Measurements from ENCODE around the gene ZNF423.

The ZNF423 gene

DNA sequence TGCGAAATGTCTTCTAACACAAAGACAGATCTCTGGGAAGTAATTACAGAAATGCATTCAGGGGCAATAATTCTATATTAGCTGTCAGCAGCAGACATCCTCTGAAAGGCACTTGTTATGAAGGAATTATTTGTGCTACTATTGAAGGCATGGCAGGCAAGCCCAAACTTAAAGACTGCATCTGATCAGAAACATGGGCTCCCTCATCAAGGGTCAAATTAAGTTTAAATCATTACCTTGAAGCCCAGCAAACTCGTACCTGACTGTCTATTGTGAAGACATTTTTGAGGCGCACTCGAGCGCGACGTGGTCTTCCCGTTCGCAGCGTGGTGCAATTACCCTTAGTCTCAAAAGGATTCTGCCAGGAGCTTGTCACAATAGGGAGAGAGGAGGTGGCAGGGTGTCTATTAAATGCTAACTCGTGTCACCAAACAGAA is 110.6 kb downstream of the ZNF423 start:
- TF ChIP-seq, protein P1, sequence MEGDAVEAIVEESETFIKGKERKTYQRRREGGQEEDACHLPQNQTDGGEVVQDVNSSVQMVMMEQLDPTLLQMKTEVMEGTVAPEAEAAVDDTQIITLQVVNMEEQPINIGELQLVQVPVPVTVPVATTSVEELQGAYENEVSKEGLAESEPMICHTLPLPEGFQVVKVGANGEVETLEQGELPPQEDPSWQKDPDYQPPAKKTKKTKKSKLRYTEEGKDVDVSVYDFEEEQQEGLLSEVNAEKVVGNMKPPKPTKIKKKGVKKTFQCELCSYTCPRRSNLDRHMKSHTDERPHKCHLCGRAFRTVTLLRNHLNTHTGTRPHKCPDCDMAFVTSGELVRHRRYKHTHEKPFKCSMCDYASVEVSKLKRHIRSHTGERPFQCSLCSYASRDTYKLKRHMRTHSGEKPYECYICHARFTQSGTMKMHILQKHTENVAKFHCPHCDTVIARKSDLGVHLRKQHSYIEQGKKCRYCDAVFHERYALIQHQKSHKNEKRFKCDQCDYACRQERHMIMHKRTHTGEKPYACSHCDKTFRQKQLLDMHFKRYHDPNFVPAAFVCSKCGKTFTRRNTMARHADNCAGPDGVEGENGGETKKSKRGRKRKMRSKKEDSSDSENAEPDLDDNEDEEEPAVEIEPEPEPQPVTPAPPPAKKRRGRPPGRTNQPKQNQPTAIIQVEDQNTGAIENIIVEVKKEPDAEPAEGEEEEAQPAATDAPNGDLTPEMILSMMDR (IDR thresholded peaks at IDR 0.05; ENCODE audit: insufficient read depth, low read length, missing control alignments): no peak
- no peak overlapping the region for H3K4me3 ChIP-seq (ENCODE audit: low read depth, low read length)
- DNase-seq (ENCODE audit: low read depth, low spot score): no peak
- CTCF ChIA-PET: interaction anchor here (1.2 kb wide), 1 partner anchor 10 kb away, joined by 3 read pairs; no protein-coding TSS in a partner anchor
- POLR2A ChIA-PET: no interaction called here

DNA sequence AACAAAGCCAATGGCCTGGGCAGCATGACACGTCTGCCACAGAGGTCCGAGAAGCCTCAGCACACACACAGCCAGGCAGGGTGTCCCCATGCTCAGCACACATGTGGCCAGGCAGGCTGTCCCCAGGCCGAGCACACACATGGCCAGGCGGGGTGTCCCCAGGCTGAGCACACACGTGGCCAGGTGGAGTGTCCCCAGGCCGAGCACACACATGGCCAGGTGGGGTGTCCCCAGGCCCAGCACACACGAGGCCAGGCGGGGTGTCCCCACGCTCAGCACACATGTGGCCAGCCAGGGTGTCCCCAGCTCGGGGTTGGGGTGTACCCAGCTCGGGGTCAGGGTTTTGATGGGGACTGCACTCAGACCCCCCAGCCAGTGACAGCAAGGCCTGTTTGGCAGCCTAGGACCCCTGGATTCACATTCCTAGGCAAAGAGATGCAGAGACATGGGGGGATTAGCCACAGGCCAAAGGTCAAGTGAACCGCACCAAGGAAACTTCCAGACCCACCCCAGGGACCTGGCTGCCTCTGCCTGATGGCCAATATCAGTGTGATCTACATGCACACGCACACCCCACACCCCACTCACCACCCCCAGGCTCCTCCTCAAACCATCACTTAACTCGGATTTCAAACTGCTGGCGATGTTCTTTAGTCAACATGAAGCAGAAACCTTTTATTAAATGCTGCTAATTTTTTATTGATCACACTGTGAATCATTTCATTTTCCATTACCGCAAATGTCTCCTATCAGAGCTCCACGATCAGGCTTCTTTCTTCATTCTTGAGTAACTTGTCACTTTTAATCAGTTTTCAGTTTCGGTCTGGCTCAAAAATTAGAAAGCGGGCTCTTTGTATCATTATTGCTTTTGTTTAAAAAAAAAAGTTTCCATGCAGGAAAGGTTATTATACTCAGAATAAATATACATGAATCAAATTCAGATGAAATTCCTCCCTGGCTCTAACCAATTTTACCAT is 111.4 kb downstream of the ZNF423 start:
- TF ChIP-seq, protein P1 (IDR thresholded peaks at IDR 0.05; ENCODE audit: insufficient read depth, low read length, missing control alignments): no peak
- CTCF ChIA-PET: no interaction called here

DNA sequence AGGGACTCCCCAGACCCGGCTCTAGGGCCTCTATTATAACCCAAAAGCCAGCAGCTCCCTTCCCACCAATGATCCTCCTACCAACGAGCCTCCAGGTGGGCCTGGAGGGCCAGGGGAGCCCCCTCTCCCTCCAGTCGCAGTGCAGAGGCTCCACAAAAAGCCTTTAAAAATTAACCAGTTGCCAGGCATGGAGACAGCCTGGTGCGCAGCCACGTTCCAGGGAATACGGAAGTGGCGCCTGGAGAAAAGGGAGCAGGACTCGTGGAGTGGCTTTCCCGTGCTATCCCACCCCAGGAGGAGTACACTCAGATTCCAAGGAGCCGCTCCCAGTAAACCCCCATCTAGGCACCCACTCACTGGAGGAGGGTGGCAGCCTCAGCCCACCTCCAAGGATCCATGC is 112.3 kb downstream of the ZNF423 start:
- no peak overlapping the region for H3K4me3 ChIP-seq (ENCODE audit: low read depth, low read length)
- POLR2A ChIA-PET: no interaction called here
- DNase-seq (ENCODE audit: low read depth, low spot score): no peak
- TF ChIP-seq, protein P1 (IDR thresholded peaks at IDR 0.05; ENCODE audit: insufficient read depth, low read length, missing control alignments): no peak
- CTCF ChIA-PET: no interaction called here

More for the DNA sequence above, 111.4 kb downstream of the ZNF423 start:
- no peak overlapping the region for H3K4me3 ChIP-seq (ENCODE audit: low read depth, low read length)
- POLR2A ChIA-PET: no interaction called here
- DNase-seq (ENCODE audit: low read depth, low spot score): no peak

DNA sequence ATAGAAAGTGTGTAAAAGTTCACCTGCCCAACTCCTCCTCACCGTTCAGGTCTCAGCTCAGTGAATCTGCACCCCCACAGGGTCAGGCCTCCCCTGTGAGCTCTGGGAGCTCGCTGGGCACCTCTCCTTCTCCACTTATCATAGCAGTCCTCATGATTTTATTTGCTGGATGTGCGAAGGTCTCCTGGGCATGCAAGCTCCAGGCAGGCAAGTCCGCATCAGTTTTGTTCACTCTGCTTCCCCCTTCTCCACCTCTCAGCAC is 112.8 kb downstream of the ZNF423 start:
- TF ChIP-seq, protein P1 (IDR thresholded peaks at IDR 0.05; ENCODE audit: insufficient read depth, low read length, missing control alignments): no peak
- CTCF ChIA-PET: no interaction called here
- DNase-seq (ENCODE audit: low read depth, low spot score): no peak
- POLR2A ChIA-PET: no interaction called here
- no peak overlapping the region for H3K4me3 ChIP-seq (ENCODE audit: low read depth, low read length)

DNA sequence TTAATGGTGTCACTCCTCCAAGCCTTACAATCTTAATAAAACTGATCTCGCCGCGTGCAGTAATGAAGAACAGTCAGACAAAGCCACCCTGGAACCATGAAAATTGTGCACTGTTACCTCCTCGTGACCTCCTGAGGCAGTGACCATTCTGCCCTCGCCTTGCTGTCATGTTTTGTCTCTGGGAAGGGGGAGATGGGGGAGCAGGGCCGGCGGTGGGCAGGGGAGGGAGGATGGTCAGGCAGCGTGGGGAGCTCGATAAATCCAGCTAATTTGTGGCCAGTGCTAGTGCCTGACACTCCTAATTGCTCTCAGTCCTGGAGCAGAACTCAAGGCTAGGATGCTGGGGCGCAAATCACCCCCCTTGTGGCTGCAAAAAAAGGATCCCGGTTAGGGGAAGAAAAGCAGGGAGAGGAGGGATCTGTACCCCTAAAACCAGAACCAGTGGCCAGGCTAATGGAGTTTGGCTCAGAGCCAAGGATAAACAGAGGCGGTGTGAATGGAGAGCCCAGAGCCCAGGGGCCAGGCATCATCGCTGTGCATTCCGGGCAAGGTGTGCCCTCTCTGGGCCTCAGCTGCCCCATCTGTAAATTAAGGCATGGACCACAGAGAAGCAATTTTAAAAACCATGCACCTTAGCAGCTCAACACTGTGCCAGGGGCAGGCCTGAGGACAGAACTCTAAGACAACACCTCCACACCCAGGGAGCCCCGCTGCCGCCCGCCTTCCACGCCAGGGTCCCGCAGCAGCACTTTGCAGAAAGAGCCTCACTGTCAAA is 113.3 kb downstream of the ZNF423 start:
- CTCF ChIA-PET: interaction anchor here (1.4 kb wide), 1 partner anchor 13 kb away, joined by 3 read pairs; no protein-coding TSS in a partner anchor
- POLR2A ChIA-PET: no interaction called here
- TF ChIP-seq, protein P1 (IDR thresholded peaks at IDR 0.05; ENCODE audit: insufficient read depth, low read length, missing control alignments): no peak
- H3K4me3 ChIP-seq (ENCODE audit: low read depth, low read length): no peak overlapping the region
- DNase-seq (ENCODE audit: low read depth, low spot score): no peak

DNA sequence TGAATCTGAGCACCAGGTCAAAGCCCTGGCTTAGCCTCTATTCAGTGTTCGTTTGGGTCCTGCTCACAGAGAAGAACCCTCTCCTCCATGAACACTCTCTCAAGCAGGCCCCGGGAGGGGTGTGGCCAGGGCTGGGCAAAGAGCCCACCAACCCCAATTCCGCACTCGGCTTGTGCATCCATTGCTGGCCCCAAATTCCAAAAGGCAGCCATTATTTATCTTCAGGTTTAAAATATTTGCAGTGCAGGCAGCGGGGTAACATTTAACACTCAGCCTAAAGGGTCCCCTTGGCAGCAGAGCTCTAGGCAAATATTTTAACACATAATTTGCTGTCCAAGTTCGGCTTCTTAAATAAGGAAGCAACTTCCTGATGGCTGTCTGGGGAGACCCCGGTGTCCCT is 115.7 kb downstream of the ZNF423 start:
- no peak overlapping the region for H3K4me3 ChIP-seq (ENCODE audit: low read depth, low read length)

More for the DNA sequence above, 115.7 kb downstream of the ZNF423 start:
- TF ChIP-seq, protein P1 (IDR thresholded peaks at IDR 0.05; ENCODE audit: insufficient read depth, low read length, missing control alignments): no peak
- CTCF ChIA-PET: no interaction called here
- POLR2A ChIA-PET: no interaction called here
- DNase-seq (ENCODE audit: low read depth, low spot score): no peak

Measured in AG04449 (cell line).